ENCODE data around the gene CTPS1.

Gene CTPS1

GRCh38 chr1:41025979-41026819 is 46.7 kb downstream of the CTPS1 start:
- DNase-seq = no peak

GRCh38 chr1:41028034-41028642 is 48.6 kb downstream of the CTPS1 start:
- no peak for DNase-seq

GRCh38 chr1:41030872-41031616 is 51.5 kb downstream of the CTPS1 start:
- DNase-seq = no peak

GRCh38 chr1:41032147-41032546 is 52.7 kb downstream of the CTPS1 start:
- no peak for DNase-seq

- DNase-seq = no peak
Measured at GRCh38 chr1:41033272-41033671, 53.8 kb downstream of the CTPS1 start.

- no peak for DNase-seq
Measured at GRCh38 chr1:41037116-41037903, 57.8 kb downstream of the CTPS1 start.

GRCh38 chr1:41038110-41038509 is 58.6 kb downstream of the CTPS1 start:
- DNase-seq = no peak

- DNase-seq = no peak
Measured at GRCh38 chr1:41041614-41042270, 62.2 kb downstream of the CTPS1 start.

GRCh38 chr1:41044187-41044586 is 64.7 kb downstream of the CTPS1 start:
- DNase-seq = no peak

- no peak for DNase-seq
Measured at GRCh38 chr1:41045740-41046139, 66.2 kb downstream of the CTPS1 start.

- no peak for DNase-seq
Measured at GRCh38 chr1:41046347-41046775, 66.9 kb downstream of the CTPS1 start.

GRCh38 chr1:41048540-41048939 is 69.0 kb downstream of the CTPS1 start:
- no peak for DNase-seq

GRCh38 chr1:41051022-41051421 is 71.5 kb downstream of the CTPS1 start:
- no peak for DNase-seq

GRCh38 chr1:41053316-41053715 is 73.8 kb downstream of the CTPS1 start:
- DNase-seq = no peak

- no peak for DNase-seq
Measured at GRCh38 chr1:41056907-41057306, 77.4 kb downstream of the CTPS1 start.
